Heart right ventricle (tissue), 16 donors: ENCODE measurements around the gene RIPK1. TPM values are rescaled to one million over a fixed set of nuclear protein-coding genes. Genes with fewer than 3 reads are reported as not detected.
A peak's percentile ranks its signal among the peaks of the same experiment; 100 is the strongest.

ENCODE experiments used
- ATAC-seq, 8 donors: fragments of 200-7000 bp; cut with Tn5 transposase; one replicate each; pipeline ENCODE4 v1.9.1; 2020; ENCODE audit warnings: mild to moderate bottlenecking in 8 of 8, moderate library complexity in 8 of 8, moderate number of reproducible peaks in 1 of 8
- DNase-seq, 2 donors: peaks; one replicate each; pipeline ENCODE4 v3.0.0-alpha.2; 2020
- H3K27ac ChIP-seq, 10 donors: fragments of 200-600 bp; sonication (generic) in 2 of 10; one replicate each; pipeline versions ENCODE4 v1.5.0 to v1.8.0; 2020 to 2022; ENCODE audit warnings: mild to moderate bottlenecking in 3 of 10
- H3K27me3 ChIP-seq, 7 donors: fragments of 200-600 bp; one replicate each; pipeline ENCODE4 v1.8.0; 2021 to 2022; ENCODE audit warnings: mild to moderate bottlenecking in 2 of 7
- H3K36me3 ChIP-seq, 9 donors: fragments of 200-600 bp; sonication (generic) in 1 of 9; one replicate each; pipeline versions ENCODE4 v1.5.0 to v1.8.0; 2020 to 2022; ENCODE audit warnings: mild to moderate bottlenecking in 2 of 9
- H3K4me1 ChIP-seq, 9 donors: fragments of 200-600 bp; sonication (generic) in 1 of 9; one replicate each; pipeline versions ENCODE4 v1.5.0 to v1.8.0; 2020 to 2022; ENCODE audit warnings: mild to moderate bottlenecking in 4 of 9
- H3K4me3 ChIP-seq, 10 donors: fragments of 200-600 bp; sonication (generic) in 2 of 10; one replicate each; pipeline versions ENCODE4 v1.5.0 to v1.8.0; 2020 to 2022; ENCODE audit warnings: mild to moderate bottlenecking in 7 of 10, moderate library complexity in 2 of 10
- H3K9me3 ChIP-seq, 11 donors: fragments of 200-600 bp in 10 of 11; sonication (generic) in 2 of 11; one replicate each; pipeline versions ENCODE4 v1.5.0 to v1.8.0; 2013 to 2022; ENCODE audit warnings: mild to moderate bottlenecking in 2 of 11, control low read depth in 1 of 11, moderate library complexity in 1 of 11
- CTCF ChIP-seq, 9 donors: fragments of 200-600 bp; sonication (generic) in 2 of 9; IDR thresholded peaks; one replicate each; pipeline versions ENCODE4 v1.5.0 to v1.8.0; 2021 to 2022; ENCODE audit warnings: antibody characterized with exemption in 9 of 9, mild to moderate bottlenecking in 5 of 9, moderate library complexity in 1 of 9
- WGBS, 2 donors: extraction: QIAGEN DNeasy Blood & Tissue Kit; methylation state at CpG; one replicate each; pipeline ENCODE4 v1.1.7; 2013; ENCODE audit warnings: inconsistent platforms in 1 of 2; 5-methylcytosine and 5-hydroxymethylcytosine counted together
- intact Hi-C, 10 donors: fragments of 100-400 bp; cut with DNase I; formaldehyde crosslinking; loops; one replicate each; pipeline versions ENCODE4 v1.11.1 to v1.14.2; 2022
- polyA plus RNA-seq, 2 donors: library from polyadenylated mRNA; stranded (reverse); fragments of 200-250 nt; gene quantifications; one replicate each; pipeline ENCODE4 v1.2.3, GENCODE V29; 2013
- total RNA-seq, 10 donors: library from RNA; stranded (reverse); fragmentation: NEBNext Ultra II Directional in 3 of 10; extraction: Animal tissue kit (Norgen Biotek cat#: 25700) in 3 of 10; gene quantifications; one replicate each; pipeline versions ENCODE4 v1.2.1 to v1.2.4, GENCODE V29; 2021 to 2023
- donor health status: Arrhythmogenic right ventricular cardiomyopathy.
- donor health status: ischemic (EF 13 %, LVEDD 7.1; RV severe dilation, severe dysfunction).
- donor health status: healthy with polysubstance abuse.
- donor health status: DM: no; HTN: yes; CAD: no.
- donor health status: DM: no; HTN: no; CAD: no.
- donor health status: ischemic (EF 25% LVEDD 6.9; RV normal size, moderate dysfunction).
- donor health status: ischemic (EF 25% LVEDD 5.7; RV mildly dilated, moderate dysfunction).
- donor health status: healthy.
- donor health status: DM: yes; HTN: yes; CAD: no.
- donor health status: Ischemic cardiomyopathy.
- donor health status: ischemic (EF 35%, LVEDD 5.7; RV mildly dilated, moderate dysfunction).
- donor health status: nonischemic (EF 11% LVEDD 7.7; RV severe dilation, severe dysfunction).
- donor health status: DM: yes; HTN: yes; CAD: no.
- donor health status: PGD.
- donor health status: ischemic (EF 29% LVEDD 5.4; RV normal size, mild dysfunction).
- donor health status: nonischemic (EF 23%, LVEDD 6.1; RV moderate dilation, normal function).

Gene RIPK1
- total and polyA plus RNA-seq, 12 donors, result 5.1 to 12.9 (median 6.4) TPM

- 0 to 1% methylated on average over 58 to 89 of the region's 89 CpGs for WGBS, 2 donors
- no peaks in the 10 kb centered on the region for H3K27me3 ChIP-seq
- H3K9me3 ChIP-seq, result no peaks in the 10 kb centered on the region
- H3K4me3 ChIP-seq, result peak within 1 kb of the TSS; percentile 63 to 96 (median 79)
- H3K36me3 ChIP-seq, result peaks cover 0 to 25% (median 17%) of the 10 kb centered on the region in 9 donors
- ATAC-seq (peak; percentile 98 to 99 (median 99)), DNase-seq (peak; percentile 98 to 99)
- H3K4me1 ChIP-seq, result peaks cover 0 to 18% (median 12%) of the 10 kb centered on the region in 9 donors
- intact Hi-C loops, result loop anchor here in 3 of 10 donors (5.0 to 10.0 kb wide), 2 partner anchors 46 to 236 kb away; no protein-coding TSS in a partner anchor
- peak within 1 kb of the TSS; percentile 75 to 96 (median 90) for H3K27ac ChIP-seq
- peak in 2 of 9 donors; percentile 9 to 23 for TF ChIP-seq CTCF (IDR thresholded peaks at IDR 0.05)
These were observed 50.2 kb downstream of the RIPK1 start, which contains the start of gene BPHL for GRCh38 chr6:3118353-3119039. TSS of gene BPHL (plus strand) at chr6:3118711. CDS start at chr6:3118741, 30 bp downstream.

- Histone ChIP-seq H3K4me3 (peak overlapping the region; percentile 63 to 96 (median 79)), H3K9me3 (no peaks in the 10 kb centered on the region), H3K27me3 (no peaks in the 10 kb centered on the region), H3K27ac (peak overlapping the region in 9 of 10 donors; percentile 75 to 96 (median 91)), H3K4me1 (peaks cover 0 to 18% (median 12%) of the 10 kb centered on the region in 9 donors), H3K36me3 (peaks cover 0 to 18% (median 12%) of the 10 kb centered on the region in 9 donors)
- peak; percentile 0 to 42 (median 30) for ATAC-seq
- intact Hi-C loops, result loop anchor here in 3 of 10 donors (5.0 to 10.0 kb wide), 2 partner anchors 47 to 236 kb away; no protein-coding TSS in a partner anchor
- no peak for TF ChIP-seq CTCF (IDR thresholded peaks at IDR 0.05)
- WGBS, 2 donors, result 23 to 24% methylated on average over 19 of the region's 19 CpGs
- DNase-seq, result no peak
These were observed 50.9 kb downstream of the RIPK1 start for GRCh38 chr6:3119040-3119723.

- Histone ChIP-seq H3K4me1 (peaks cover 0 to 18% (median 12%) of the 10 kb centered on the region in 9 donors), H3K27me3 (no peaks in the 10 kb centered on the region), H3K36me3 (peaks cover 0 to 2% (median 0%) of the 10 kb centered on the region in 9 donors), H3K4me3 (no peak overlapping the region), H3K9me3 (no peaks in the 10 kb centered on the region), H3K27ac (no peak overlapping the region)
- DNase-seq (no peak), ATAC-seq (no peak)
- TF ChIP-seq CTCF (IDR thresholded peaks at IDR 0.05), result no peak
- intact Hi-C loops, result loop anchor here in 2 of 10 donors (10.0 kb wide), 1 partner anchor 614 kb away; no protein-coding TSS in a partner anchor
- WGBS, 2 donors, result 89 to 93% methylated on average over 5 of the region's 5 CpGs
These were observed 52.4 kb downstream of the RIPK1 start for GRCh38 chr6:3120765-3121089.

- H3K9me3 ChIP-seq, result no peaks in the 10 kb centered on the region
- peaks cover 0 to 23% (median 10%) of the 10 kb centered on the region in 9 donors for H3K4me1 ChIP-seq
- DNase-seq, result no peak
- H3K27ac ChIP-seq, result no peak overlapping the region
- no peak for ATAC-seq
- no peak overlapping the region for H3K4me3 ChIP-seq
- H3K36me3 ChIP-seq, result peaks cover 0 to 2% (median 0%) of the 10 kb centered on the region in 9 donors
- TF ChIP-seq CTCF (IDR thresholded peaks at IDR 0.05), result no peak
- intact Hi-C loops, result loop anchor here in 2 of 10 donors (10.0 kb wide), 1 partner anchor 612 kb away; no protein-coding TSS in a partner anchor
- WGBS, 2 donors, result 94 to 95% methylated on average over 9 of the region's 9 CpGs
- H3K27me3 ChIP-seq, result no peaks in the 10 kb centered on the region
These were observed 54.5 kb downstream of the RIPK1 start for GRCh38 chr6:3122823-3123182.
